ENCODE measurements around the gene ARHGAP26.
"Not testable (repeated sequence)": the region's sequence is repeated elsewhere in the genome, so short reads cannot be mapped to it uniquely, and the experiment has no call there.

The ARHGAP26 gene

DNA sequence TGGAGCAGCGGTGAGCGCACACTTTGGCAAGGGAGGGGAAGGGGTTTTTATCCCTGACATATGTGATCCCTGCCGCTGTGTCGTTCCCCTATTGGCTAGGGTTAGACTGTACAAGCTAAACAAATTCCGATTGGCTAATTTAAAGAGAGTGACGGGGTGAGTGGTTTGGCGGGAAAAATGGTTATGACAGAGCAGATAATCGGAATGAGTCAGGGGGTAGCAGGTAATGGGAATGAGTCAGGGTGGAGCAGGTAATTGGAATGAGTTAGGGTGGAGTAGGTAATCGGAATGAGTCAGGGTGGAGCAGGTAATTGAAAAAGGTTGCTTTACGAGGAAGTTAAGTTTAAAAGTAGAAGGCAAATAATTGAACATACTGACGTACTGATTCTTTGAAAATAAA is 318.5 kb downstream of the ARHGAP26 start:
- H3K23ac ChIP-seq (ENCODE audit: low read length in 2 of 2): not testable (repeated sequence)
- WGBS: 98% methylated on average over 9 of the region's 11 CpGs

DNA sequence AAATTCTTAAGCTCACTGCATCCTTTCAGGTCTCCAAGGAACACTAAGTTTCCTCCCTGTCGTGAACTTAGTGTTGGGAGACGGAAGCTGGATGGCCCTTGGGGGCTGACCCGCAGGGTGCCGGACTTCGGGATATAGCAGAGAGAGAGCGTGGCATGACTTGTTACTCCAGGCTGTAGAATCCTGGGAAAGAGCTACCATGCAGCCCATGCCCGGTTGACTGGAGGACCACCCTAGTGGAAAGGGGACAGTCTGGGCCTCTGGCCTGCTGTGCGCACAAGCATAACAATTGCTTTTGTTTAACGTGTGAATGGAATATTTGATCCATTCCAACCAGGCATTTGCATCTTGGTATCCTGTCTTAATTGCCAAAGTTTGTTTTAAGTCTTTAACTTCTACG is 319.9 kb downstream of the ARHGAP26 start:
- H2BK15ac ChIP-seq (ENCODE audit: low read depth, poor library complexity, severe bottlenecking); H2AFZ ChIP-seq (ENCODE audit: low read depth, low read length); H3K23ac ChIP-seq (ENCODE audit: low read length in 2 of 2); H3K4me2 ChIP-seq (ENCODE audit: low read length, poor library complexity, severe bottlenecking); H3K4me3 ChIP-seq (ENCODE audit: insufficient read depth in 1 of 2, low read depth in 1 of 2, low read length in 2 of 2); H3K27me3 ChIP-seq (ENCODE audit: control insufficient read depth in 1 of 2, insufficient read depth in 1 of 2, low read length in 2 of 2); H2BK12ac ChIP-seq (ENCODE audit: low read length in 2 of 2); H3K14ac ChIP-seq (ENCODE audit: low read length in 2 of 2); H4K8ac ChIP-seq (ENCODE audit: low read length); H2AK5ac ChIP-seq (ENCODE audit: low read length, severe bottlenecking); H3K18ac ChIP-seq (ENCODE audit: low read depth in 1 of 2, low read length in 2 of 2); H3K27ac ChIP-seq (ENCODE audit: low read length, poor library complexity, severe bottlenecking); H2BK5ac ChIP-seq (ENCODE audit: low read depth, low read length, poor library complexity, severe bottlenecking); H3K79me1 ChIP-seq (replicated peaks; ENCODE audit: low read length, poor library complexity, severe bottlenecking); H3K9ac ChIP-seq (ENCODE audit: low read length); H3K36me3 ChIP-seq (ENCODE audit: control insufficient read depth in 1 of 2, insufficient read depth in 2 of 2, low read depth in 1 of 2, low read length in 2 of 2); H3K9me3 ChIP-seq (ENCODE audit: control insufficient read depth, low read length); H3K4ac ChIP-seq (ENCODE audit: low read depth in 1 of 2, low read length in 2 of 2); DNase-seq; H3K4me1 ChIP-seq (ENCODE audit: control insufficient read depth, insufficient read depth, low read depth, low read length); H2BK120ac ChIP-seq (ENCODE audit: low read depth, low read length); H4K91ac ChIP-seq (ENCODE audit: low read length): not testable (repeated sequence)
- 85% methylated on average over 9 of the region's 10 CpGs for WGBS

More for the DNA sequence above, 318.5 kb downstream of the ARHGAP26 start:
- not testable (repeated sequence) for H3K36me3 ChIP-seq (ENCODE audit: control insufficient read depth in 1 of 2, insufficient read depth in 2 of 2, low read depth in 1 of 2, low read length in 2 of 2); H3K27me3 ChIP-seq (ENCODE audit: control insufficient read depth in 1 of 2, insufficient read depth in 1 of 2, low read length in 2 of 2); H3K14ac ChIP-seq (ENCODE audit: low read length in 2 of 2); H3K27ac ChIP-seq (ENCODE audit: low read length, poor library complexity, severe bottlenecking); H3K4ac ChIP-seq (ENCODE audit: low read depth in 1 of 2, low read length in 2 of 2); H3K9me3 ChIP-seq (ENCODE audit: control insufficient read depth, low read length); H2BK15ac ChIP-seq (ENCODE audit: low read depth, poor library complexity, severe bottlenecking); H2AK5ac ChIP-seq (ENCODE audit: low read length, severe bottlenecking); H3K4me3 ChIP-seq (ENCODE audit: insufficient read depth in 1 of 2, low read depth in 1 of 2, low read length in 2 of 2); H3K79me1 ChIP-seq (replicated peaks; ENCODE audit: low read length, poor library complexity, severe bottlenecking); H3K4me2 ChIP-seq (ENCODE audit: low read length, poor library complexity, severe bottlenecking); H3K4me1 ChIP-seq (ENCODE audit: control insufficient read depth, insufficient read depth, low read depth, low read length); H4K8ac ChIP-seq (ENCODE audit: low read length); H2BK5ac ChIP-seq (ENCODE audit: low read depth, low read length, poor library complexity, severe bottlenecking); H2AFZ ChIP-seq (ENCODE audit: low read depth, low read length); H2BK12ac ChIP-seq (ENCODE audit: low read length in 2 of 2); H2BK120ac ChIP-seq (ENCODE audit: low read depth, low read length); H3K9ac ChIP-seq (ENCODE audit: low read length); H3K18ac ChIP-seq (ENCODE audit: low read depth in 1 of 2, low read length in 2 of 2); H4K91ac ChIP-seq (ENCODE audit: low read length); DNase-seq

- H2BK120ac ChIP-seq (ENCODE audit: low read depth, low read length); H3K36me3 ChIP-seq (ENCODE audit: control insufficient read depth in 1 of 2, insufficient read depth in 2 of 2, low read depth in 1 of 2, low read length in 2 of 2); H3K4me3 ChIP-seq (ENCODE audit: insufficient read depth in 1 of 2, low read depth in 1 of 2, low read length in 2 of 2); H2AFZ ChIP-seq (ENCODE audit: low read depth, low read length); H3K4me2 ChIP-seq (ENCODE audit: low read length, poor library complexity, severe bottlenecking); H2BK5ac ChIP-seq (ENCODE audit: low read depth, low read length, poor library complexity, severe bottlenecking); H2AK5ac ChIP-seq (ENCODE audit: low read length, severe bottlenecking); H4K91ac ChIP-seq (ENCODE audit: low read length); H3K18ac ChIP-seq (ENCODE audit: low read depth in 1 of 2, low read length in 2 of 2); H3K9me3 ChIP-seq (ENCODE audit: control insufficient read depth, low read length); H2BK12ac ChIP-seq (ENCODE audit: low read length in 2 of 2); DNase-seq; H3K27me3 ChIP-seq (ENCODE audit: control insufficient read depth in 1 of 2, insufficient read depth in 1 of 2, low read length in 2 of 2); H3K9ac ChIP-seq (ENCODE audit: low read length); H3K79me1 ChIP-seq (replicated peaks; ENCODE audit: low read length, poor library complexity, severe bottlenecking); H3K23ac ChIP-seq (ENCODE audit: low read length in 2 of 2); H3K27ac ChIP-seq (ENCODE audit: low read length, poor library complexity, severe bottlenecking); H3K14ac ChIP-seq (ENCODE audit: low read length in 2 of 2); H3K4me1 ChIP-seq (ENCODE audit: control insufficient read depth, insufficient read depth, low read depth, low read length); H2BK15ac ChIP-seq (ENCODE audit: low read depth, poor library complexity, severe bottlenecking); H4K8ac ChIP-seq (ENCODE audit: low read length); H3K4ac ChIP-seq (ENCODE audit: low read depth in 1 of 2, low read length in 2 of 2): not testable (repeated sequence)
- WGBS: 74% methylated on average over 8 of the region's 8 CpGs
Observed at GRCh38 chr5:143092711-143093451, 322.7 kb downstream of the ARHGAP26 start.

DNA sequence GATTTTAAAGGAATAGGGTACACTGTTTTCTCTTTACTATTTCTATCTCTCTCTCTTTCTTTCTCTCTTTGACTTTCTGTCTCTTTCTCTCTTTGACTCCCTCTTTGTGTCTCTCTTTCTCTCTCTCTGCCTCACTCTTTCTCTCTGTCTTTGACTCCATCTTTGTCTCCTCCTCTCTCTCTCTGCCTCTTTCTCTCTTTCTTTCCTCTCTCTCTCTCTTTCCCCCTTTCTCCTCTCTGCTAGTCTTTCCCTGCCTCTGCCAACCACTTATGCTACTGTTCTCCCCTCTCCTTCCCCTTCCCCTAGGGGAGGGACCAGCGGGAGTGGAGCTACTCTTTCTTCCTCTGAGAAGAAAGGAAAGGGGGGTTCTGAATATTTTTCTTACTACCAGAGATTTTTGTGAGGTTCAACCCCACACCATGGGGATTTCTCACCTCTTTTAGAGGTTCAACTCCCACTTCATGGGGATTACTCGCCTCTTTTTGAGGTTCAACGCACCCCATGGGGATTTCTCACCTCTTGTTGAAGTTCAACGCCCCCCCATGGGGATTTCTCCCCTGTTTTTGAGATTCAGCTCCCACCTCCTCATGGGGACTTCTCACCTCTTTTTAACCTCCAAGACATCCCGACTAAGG is 323.4 kb downstream of the ARHGAP26 start:
- Histone ChIP-seq H3K36me3 (ENCODE audit: control insufficient read depth in 1 of 2, insufficient read depth in 2 of 2, low read depth in 1 of 2, low read length in 2 of 2) (no peaks in the 10 kb centered on the region), H2BK15ac (ENCODE audit: low read depth, poor library complexity, severe bottlenecking) (no peak overlapping the region), H3K18ac (ENCODE audit: low read depth in 1 of 2, low read length in 2 of 2) (peak overlapping the region; percentile 34 to 54), H4K91ac (ENCODE audit: low read length) (no peak overlapping the region), H2BK12ac (ENCODE audit: low read length in 2 of 2) (no peak overlapping the region), H3K9me3 (ENCODE audit: control insufficient read depth, low read length) (no peaks in the 10 kb centered on the region), H3K4me2 (ENCODE audit: low read length, poor library complexity, severe bottlenecking) (peak overlapping the region; percentile 74), H3K23ac (ENCODE audit: low read length in 2 of 2) (no peak overlapping the region), H2AFZ (ENCODE audit: low read depth, low read length) (no peak overlapping the region), H3K27me3 (ENCODE audit: control insufficient read depth in 1 of 2, insufficient read depth in 1 of 2, low read length in 2 of 2) (no peaks in the 10 kb centered on the region), H2BK120ac (ENCODE audit: low read depth, low read length) (peak overlapping the region; percentile 9), H4K8ac (ENCODE audit: low read length) (no peak overlapping the region), H3K79me1 (replicated peaks; ENCODE audit: low read length, poor library complexity, severe bottlenecking) (no peaks in the 10 kb centered on the region), H3K4me1 (ENCODE audit: control insufficient read depth, insufficient read depth, low read depth, low read length) (peaks cover 3% of the 10 kb centered on the region), H2AK5ac (ENCODE audit: low read length, severe bottlenecking) (peak overlapping the region; percentile 92), H3K27ac (ENCODE audit: low read length, poor library complexity, severe bottlenecking) (peak overlapping the region; percentile 40), H3K9ac (ENCODE audit: low read length) (peak overlapping the region; percentile 58), H3K4ac (ENCODE audit: low read depth in 1 of 2, low read length in 2 of 2) (no peak overlapping the region), H2BK5ac (ENCODE audit: low read depth, low read length, poor library complexity, severe bottlenecking) (peak overlapping the region; percentile 8), H3K4me3 (ENCODE audit: insufficient read depth in 1 of 2, low read depth in 1 of 2, low read length in 2 of 2) (no peak overlapping the region), H3K14ac (ENCODE audit: low read length in 2 of 2) (no peak overlapping the region)
- DNase-seq: no peak
- WGBS: 22% methylated on average over 4 of the region's 5 CpGs
